HCT116 (cell line): ENCODE data around the gene RBBP8NL. TPM values are rescaled to one million over a fixed set of nuclear protein-coding genes. Genes with fewer than 3 reads are reported as not detected.

Experiments used
- ATAC-seq: fragments of 200-7000 bp; cut with Tn5 transposase; 2 replicates; pipeline ENCODE4 v1.9.1; 2020; ENCODE audit warnings: mild to moderate bottlenecking, moderate library complexity
- BruUV-seq: library from RNA; stranded (reverse); fragments of 400-500 nt; replicated peaks from 2 replicates; lab custom pipeline; 2021; lab: Mats Ljungman, UMichigan
- CTCF ChIA-PET: fragments of 300-600 bp; sonication (Branson Sonifier 250); formaldehyde crosslinking; loops from one replicate; lab custom pipeline; 2021; ENCODE audit warnings: antibody characterized with exemption; lab: Charles Lee
- POLR2A ChIA-PET: fragments of 300-600, 350-600 bp; sonication (Branson Sonifier 250); formaldehyde crosslinking; loops from one replicate; lab custom pipeline; 2021; ENCODE audit warnings: antibody characterized with exemption; lab: Charles Lee
- RAD21 ChIA-PET, 2 experiments: fragments of 300-600 bp; sonication (Branson Sonifier 250); formaldehyde crosslinking; loops; one replicate each; lab custom pipeline; 2023; ENCODE audit warnings: low total read pairs in 2 of 2; ENCODE audit not compliant: uncharacterized antibody in 2 of 2, unreplicated experiment in 2 of 2, low non-redundant PET in 1 of 2; lab: Charles Lee
- DNase-seq: peaks from one replicate; pipeline ENCODE4 v3.0.0-alpha.2; 2010; ENCODE audit warnings: low read depth, low spot score
- H2AFZ ChIP-seq: fragments of 200-600 bp; shearing (Covaris generic), sonication (generic); 2 replicates; pipeline ENCODE4 v1.6.1; 2017; ENCODE audit warnings: low read depth, mixed run types, mixed read lengths, antibody characterized with exemption, low read length; ENCODE audit not compliant: poor library complexity, severe bottlenecking
- H3K27ac ChIP-seq: 2 replicates; pipeline ENCODE4 v1.5.1; 2012; ENCODE audit warnings: low read depth, low read length
- H3K27me3 ChIP-seq: fragments of 200-600 bp; sonication (generic); 2 replicates; pipeline ENCODE4 v1.6.1; 2016; ENCODE audit warnings: mixed run types, low read length, mixed read lengths; ENCODE audit not compliant: insufficient read depth
- H3K36me3 ChIP-seq, 2 experiments: fragments of 200-500 bp in 1 of 2; fragments of 200-600 bp in 1 of 2; sonication (Bioruptor generic) in 1 of 2; sonication (generic) in 1 of 2; 2 replicates each; pipeline versions ENCODE4 v1.5.1 to v1.6.1; 2014 to 2016; ENCODE audit warnings: low read length in 2 of 2, inconsistent platforms in 1 of 2, mixed read lengths in 1 of 2, mixed run types in 1 of 2; ENCODE audit not compliant: insufficient read depth in 2 of 2, control insufficient read depth in 1 of 2
- H3K4me1 ChIP-seq, 2 experiments: fragments of 200-600 bp in 1 of 2; sonication (generic) in 1 of 2; 2 replicates each; pipeline versions ENCODE4 v1.5.1 to v1.6.1; 2012 to 2017; ENCODE audit warnings: low read length in 2 of 2, inconsistent platforms in 1 of 2, mild to moderate bottlenecking in 1 of 2, mixed read lengths in 1 of 2, mixed run types in 1 of 2, moderate library complexity in 1 of 2; ENCODE audit not compliant: insufficient read depth in 2 of 2, control insufficient read depth in 1 of 2
- H3K4me2 ChIP-seq: fragments of 200-600 bp; sonication (generic); 2 replicates; pipeline ENCODE4 v1.6.1; 2017; ENCODE audit warnings: mixed run types, low read length, mixed read lengths
- H3K4me3 ChIP-seq, 2 experiments: fragments of 200-600 bp in 1 of 2; sonication (generic) in 1 of 2; replicated peaks in 1 of 2; 2 replicates each; pipeline ENCODE4 v1.5.1; 2011 to 2016; ENCODE audit warnings: low read length in 2 of 2, control low read depth in 1 of 2, low read depth in 1 of 2, mild to moderate bottlenecking in 1 of 2, mixed read lengths in 1 of 2, mixed run types in 1 of 2
- H3K79me2 ChIP-seq: fragments of 200-600 bp; sonication (generic); 2 replicates; pipeline ENCODE4 v1.6.1; 2017; ENCODE audit warnings: mild to moderate bottlenecking, mixed run types, low read length, moderate library complexity, mixed read lengths; ENCODE audit not compliant: insufficient read depth
- H3K9ac ChIP-seq: fragments of 200-600 bp; sonication (generic); 2 replicates; pipeline ENCODE4 v1.6.1; 2016; ENCODE audit warnings: low read length, mixed read lengths
- H3K9me2 ChIP-seq: fragments of 200-600 bp; sonication (generic), shearing (Covaris generic); 2 replicates; pipeline ENCODE4 v1.6.1; 2017; ENCODE audit warnings: mixed run types, mild to moderate bottlenecking, moderate library complexity; ENCODE audit not compliant: insufficient read depth
- H3K9me3 ChIP-seq, 2 experiments: fragments of 200-500 bp in 1 of 2; fragments of 200-600 bp in 1 of 2; sonication (Bioruptor generic) in 1 of 2; sonication (generic) in 1 of 2; 2 replicates each; pipeline ENCODE4 v1.6.1; 2014 to 2017; ENCODE audit warnings: low read length in 2 of 2, mixed read lengths in 2 of 2, inconsistent platforms in 1 of 2, low read depth in 1 of 2, mild to moderate bottlenecking in 1 of 2, mixed run types in 1 of 2, moderate library complexity in 1 of 2; ENCODE audit not compliant: control insufficient read depth in 1 of 2, insufficient read depth in 1 of 2
- H4K20me1 ChIP-seq: fragments of 200-600 bp; sonication (generic), shearing (Covaris generic); 2 replicates; pipeline ENCODE4 v1.6.1; 2017; ENCODE audit warnings: mixed run types, mild to moderate bottlenecking, moderate library complexity; ENCODE audit not compliant: insufficient read depth
- CEBPB ChIP-seq: IDR thresholded peaks from 2 replicates; pipeline ENCODE4 v1.6.1; 2012; ENCODE audit warnings: low read depth
- ELF1 ChIP-seq: IDR thresholded peaks from 2 replicates; pipeline ENCODE4 v1.6.1; 2012; ENCODE audit warnings: low read depth, borderline replicate concordance
- JUND ChIP-seq: IDR thresholded peaks from 2 replicates; pipeline ENCODE4 v1.6.1; 2012
- POLR2A ChIP-seq: IDR thresholded peaks from 2 replicates; pipeline ENCODE4 v1.7.0; 2011; ENCODE audit warnings: borderline replicate concordance; ENCODE audit not compliant: insufficient read depth, insufficient read length; ENCODE audit errors: extremely low read depth
- POLR2AphosphoS5 ChIP-seq: IDR thresholded peaks from 2 replicates; pipeline ENCODE4 v1.6.1; 2011; ENCODE audit warnings: mild to moderate bottlenecking, low read depth, low read length, moderate library complexity
- YY1 ChIP-seq: IDR thresholded peaks from 2 replicates; pipeline ENCODE4 v1.6.1; 2011; ENCODE audit warnings: low read length, low read depth, moderate library complexity, mild to moderate bottlenecking; ENCODE audit not compliant: insufficient replicate concordance; ENCODE audit errors: extremely low read depth
- ZFX ChIP-seq: fragments of 450-650 bp; IDR thresholded peaks from 2 replicates; pipeline ENCODE4 v1.6.1; 2017
- ZNF274 ChIP-seq: fragments of 200-500 bp; sonication (Bioruptor generic); IDR thresholded peaks from 2 replicates; pipeline ENCODE4 v1.6.1; 2014; ENCODE audit warnings: mild to moderate bottlenecking, low read depth, low read length, inconsistent platforms
- intact Hi-C: fragments of 100-400 bp; cut with micrococcal nuclease; formaldehyde crosslinking; loops from 2 replicates; pipeline ENCODE4 v1.10.0; 2022
- total RNA-seq: library from RNA; stranded (reverse); gene quantifications from one replicate; pipeline ENCODE4 v1.2.1, GENCODE V29; 2021; ENCODE audit not compliant: unreplicated experiment
- TF ChIP-seq, protein P1 (sequence below): IDR thresholded peaks from 2 replicates; pipeline ENCODE4 v1.6.1; 2011; ENCODE audit warnings: mild to moderate bottlenecking, low read length, moderate library complexity; ENCODE audit not compliant: insufficient replicate concordance; ENCODE audit errors: extremely low read depth
- TF ChIP-seq, protein P2 (sequence below): IDR thresholded peaks from 2 replicates; pipeline ENCODE4 v1.6.1; 2012
- TF ChIP-seq, protein P3 (sequence below): IDR thresholded peaks from 2 replicates; pipeline ENCODE4 v1.6.1; 2012

Gene RBBP8NL
- total RNA-seq, 1 experiment from 2014 or later: 0.59 TPM

DNA sequence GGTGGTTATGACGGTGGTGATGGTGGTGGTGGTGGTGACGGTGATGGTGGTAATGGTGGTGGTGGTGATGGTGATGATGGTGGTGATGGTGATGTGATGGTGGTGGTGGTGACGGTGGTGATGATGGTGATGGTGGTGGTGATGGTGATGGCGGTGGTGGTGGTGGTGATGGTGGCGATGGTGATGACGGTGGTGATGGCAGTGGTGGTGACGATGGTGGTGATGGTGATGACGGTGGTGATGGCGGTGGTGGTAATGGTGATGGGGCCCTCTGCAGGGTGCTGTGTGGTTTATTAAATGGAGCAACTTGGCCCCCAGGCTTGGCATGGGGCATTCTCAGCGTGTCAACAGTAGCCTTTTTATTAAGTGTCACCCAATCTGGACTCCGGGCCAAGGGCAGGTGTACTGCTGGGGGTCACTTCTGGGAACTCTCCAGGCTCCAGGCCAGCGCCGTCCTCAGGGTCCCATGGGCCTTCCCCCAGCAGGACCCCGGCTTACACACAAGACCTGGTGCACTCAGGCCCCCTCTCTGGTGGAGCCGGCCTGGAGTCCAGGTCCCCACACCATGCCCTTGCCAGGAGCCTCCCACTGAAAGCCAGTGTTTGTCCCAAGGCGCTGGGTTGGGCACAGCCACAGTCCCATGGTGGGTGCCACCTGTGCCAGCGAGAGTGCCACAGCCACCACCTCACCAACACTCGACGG, 29.1 kb downstream of the RBBP8NL start:
- no peak overlapping the region for H3K4me2 ChIP-seq
- RAD21 ChIA-PET: no interaction called here
- H3K9ac ChIP-seq: no peak overlapping the region
- TF ChIP-seq ZFX (no peak), YY1 (no peak), ELF1 (no peak), POLR2A (no peak), JUND (no peak), ZNF274 (no peak), CEBPB (no peak), POLR2AphosphoS5 (no peak)
- TF ChIP-seq, protein P1, sequence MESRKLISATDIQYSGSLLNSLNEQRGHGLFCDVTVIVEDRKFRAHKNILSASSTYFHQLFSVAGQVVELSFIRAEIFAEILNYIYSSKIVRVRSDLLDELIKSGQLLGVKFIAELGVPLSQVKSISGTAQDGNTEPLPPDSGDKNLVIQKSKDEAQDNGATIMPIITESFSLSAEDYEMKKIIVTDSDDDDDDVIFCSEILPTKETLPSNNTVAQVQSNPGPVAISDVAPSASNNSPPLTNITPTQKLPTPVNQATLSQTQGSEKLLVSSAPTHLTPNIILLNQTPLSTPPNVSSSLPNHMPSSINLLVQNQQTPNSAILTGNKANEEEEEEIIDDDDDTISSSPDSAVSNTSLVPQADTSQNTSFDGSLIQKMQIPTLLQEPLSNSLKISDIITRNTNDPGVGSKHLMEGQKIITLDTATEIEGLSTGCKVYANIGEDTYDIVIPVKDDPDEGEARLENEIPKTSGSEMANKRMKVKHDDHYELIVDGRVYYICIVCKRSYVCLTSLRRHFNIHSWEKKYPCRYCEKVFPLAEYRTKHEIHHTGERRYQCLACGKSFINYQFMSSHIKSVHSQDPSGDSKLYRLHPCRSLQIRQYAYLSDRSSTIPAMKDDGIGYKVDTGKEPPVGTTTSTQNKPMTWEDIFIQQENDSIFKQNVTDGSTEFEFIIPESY: no peak
- TF ChIP-seq, protein P2, sequence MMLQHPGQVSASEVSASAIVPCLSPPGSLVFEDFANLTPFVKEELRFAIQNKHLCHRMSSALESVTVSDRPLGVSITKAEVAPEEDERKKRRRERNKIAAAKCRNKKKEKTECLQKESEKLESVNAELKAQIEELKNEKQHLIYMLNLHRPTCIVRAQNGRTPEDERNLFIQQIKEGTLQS: no peak
- TF ChIP-seq, protein P3, sequence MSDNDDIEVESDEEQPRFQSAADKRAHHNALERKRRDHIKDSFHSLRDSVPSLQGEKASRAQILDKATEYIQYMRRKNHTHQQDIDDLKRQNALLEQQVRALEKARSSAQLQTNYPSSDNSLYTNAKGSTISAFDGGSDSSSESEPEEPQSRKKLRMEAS: no peak
- H3K27me3 ChIP-seq: no peaks in the 10 kb centered on the region
- POLR2A ChIA-PET: no interaction called here
- no peaks in the 10 kb centered on the region for H3K4me1 ChIP-seq
- H3K79me2 ChIP-seq: no peaks in the 10 kb centered on the region
- H3K9me3 ChIP-seq: no peaks in the 10 kb centered on the region
- DNase-seq: no peak
- intact Hi-C loops: no loop called here
- no peak overlapping the region for H3K27ac ChIP-seq
- no peaks in the 10 kb centered on the region for H3K36me3 ChIP-seq
- no peaks in the 10 kb centered on the region for H4K20me1 ChIP-seq
- ATAC-seq: no peak
- H3K4me3 ChIP-seq: no peak overlapping the region
- H2AFZ ChIP-seq: no peak overlapping the region
- no TSS peak for BruUV-seq
- no peaks in the 10 kb centered on the region for H3K9me2 ChIP-seq
- CTCF ChIA-PET: no interaction called here
